ENCODE data around the gene TBC1D16. TPM values are rescaled to one million over a fixed set of nuclear protein-coding genes. Genes with fewer than 3 reads are reported as not detected.
"Not testable (repeated sequence)": the region's sequence is repeated elsewhere in the genome, so short reads cannot be mapped to it uniquely, and the experiment has no call there.

Gene TBC1D16
- total RNA-seq, 6 experiments from 2014 or later = 5.8 to 21.0 (median 14.4) TPM

DNA sequence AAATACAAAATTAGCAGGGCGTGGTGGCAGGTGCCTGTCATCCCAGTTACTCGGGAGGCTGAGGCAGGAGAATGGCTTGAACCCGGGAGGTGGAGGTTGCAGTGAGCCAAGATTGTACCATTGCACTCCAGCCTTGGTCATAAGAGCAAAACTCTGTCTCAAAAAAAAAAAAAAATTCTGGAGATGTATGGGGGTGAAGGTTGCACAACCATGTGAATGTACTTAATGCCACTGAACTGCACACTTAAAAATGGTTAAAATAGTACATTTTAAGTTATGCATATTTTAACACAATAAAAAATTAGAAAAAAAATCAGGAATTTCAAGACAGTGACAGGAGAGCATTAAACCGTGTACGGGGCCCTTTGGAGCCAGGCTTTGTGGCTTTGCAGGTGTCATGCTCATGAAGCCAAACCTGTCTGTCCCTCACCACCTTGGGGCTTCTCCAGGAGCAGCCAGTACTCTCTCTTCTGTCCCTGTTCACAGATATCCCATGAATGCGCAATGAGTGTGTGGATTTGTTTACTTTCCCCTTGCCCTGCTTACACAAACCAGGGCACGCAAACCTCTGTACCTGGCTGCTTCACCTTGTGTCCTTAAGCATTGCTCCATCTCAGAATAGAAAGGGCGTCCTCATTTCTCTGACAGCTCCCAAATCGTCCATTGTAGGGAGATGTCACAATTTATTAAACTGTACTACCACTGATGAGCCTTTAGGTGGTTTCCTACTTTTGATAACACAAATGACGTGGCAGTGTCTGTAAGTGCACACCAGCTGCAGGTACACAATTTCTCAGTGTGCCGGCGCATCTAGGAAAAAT is 138.2 kb downstream of the TBC1D16 start:
- no peaks in the 10 kb centered on the region for H3K9me3 ChIP-seq
- ATAC-seq (peak; percentile 92 to 96 (median 93)), DNase-seq (peak in 2 of 3 donors; percentile 70 to 86)
- H3K27me3 ChIP-seq = no peaks in the 10 kb centered on the region
- TF ChIP-seq, protein P1, sequence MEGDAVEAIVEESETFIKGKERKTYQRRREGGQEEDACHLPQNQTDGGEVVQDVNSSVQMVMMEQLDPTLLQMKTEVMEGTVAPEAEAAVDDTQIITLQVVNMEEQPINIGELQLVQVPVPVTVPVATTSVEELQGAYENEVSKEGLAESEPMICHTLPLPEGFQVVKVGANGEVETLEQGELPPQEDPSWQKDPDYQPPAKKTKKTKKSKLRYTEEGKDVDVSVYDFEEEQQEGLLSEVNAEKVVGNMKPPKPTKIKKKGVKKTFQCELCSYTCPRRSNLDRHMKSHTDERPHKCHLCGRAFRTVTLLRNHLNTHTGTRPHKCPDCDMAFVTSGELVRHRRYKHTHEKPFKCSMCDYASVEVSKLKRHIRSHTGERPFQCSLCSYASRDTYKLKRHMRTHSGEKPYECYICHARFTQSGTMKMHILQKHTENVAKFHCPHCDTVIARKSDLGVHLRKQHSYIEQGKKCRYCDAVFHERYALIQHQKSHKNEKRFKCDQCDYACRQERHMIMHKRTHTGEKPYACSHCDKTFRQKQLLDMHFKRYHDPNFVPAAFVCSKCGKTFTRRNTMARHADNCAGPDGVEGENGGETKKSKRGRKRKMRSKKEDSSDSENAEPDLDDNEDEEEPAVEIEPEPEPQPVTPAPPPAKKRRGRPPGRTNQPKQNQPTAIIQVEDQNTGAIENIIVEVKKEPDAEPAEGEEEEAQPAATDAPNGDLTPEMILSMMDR (IDR thresholded peaks at IDR 0.05) = peak in 1 of 4 donors; percentile 26
- no peak for TF ChIP-seq POLR2A (IDR thresholded peaks at IDR 0.05)
- peaks cover 0 to 14% (median 0%) of the 10 kb centered on the region in 4 donors for H3K4me1 ChIP-seq
- no peak overlapping the region for H3K4me3 ChIP-seq
- 42% methylated on average over 12 of the region's 12 CpGs for WGBS (ENCODE audit: insufficient coverage, low coverage, low lambda C conversion rate, missing lambda C conversion rate)
- H3K27ac ChIP-seq = peak overlapping the region in 2 of 3 donors; percentile 16 to 42
- intact Hi-C loops (cut with DNase I) = no loop called here
- no peaks in the 10 kb centered on the region for H3K36me3 ChIP-seq

DNA sequence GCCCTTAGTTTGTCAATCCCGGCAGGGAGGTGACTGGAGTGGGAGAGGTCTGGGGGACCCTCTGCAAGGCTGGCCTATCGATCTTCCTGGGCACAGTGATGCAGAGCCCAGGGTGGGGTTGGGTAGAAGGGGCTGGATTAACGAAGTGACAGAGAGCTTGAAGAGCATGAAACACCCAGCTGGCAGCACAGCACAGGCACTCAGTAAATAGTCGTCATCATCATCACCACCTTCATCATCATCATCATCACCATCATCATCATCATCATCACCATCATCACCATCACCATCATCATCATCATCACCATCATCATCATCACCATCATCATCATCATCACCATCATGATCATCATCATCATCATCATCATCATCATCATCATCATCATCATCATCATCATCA is 142.2 kb downstream of the TBC1D16 start:
- H3K9me3 ChIP-seq; H3K27ac ChIP-seq; intact Hi-C loops (cut with DNase I); ATAC-seq; DNase-seq; H3K36me3 ChIP-seq; H3K27me3 ChIP-seq; H3K4me3 ChIP-seq: not testable (repeated sequence)
- peaks cover 0 to 14% (median 0%) of the 10 kb centered on the region in 4 donors for H3K4me1 ChIP-seq
- WGBS (ENCODE audit: insufficient coverage, low coverage, low lambda C conversion rate, missing lambda C conversion rate) = 65% methylated on average over 2 of the region's 4 CpGs

DNA sequence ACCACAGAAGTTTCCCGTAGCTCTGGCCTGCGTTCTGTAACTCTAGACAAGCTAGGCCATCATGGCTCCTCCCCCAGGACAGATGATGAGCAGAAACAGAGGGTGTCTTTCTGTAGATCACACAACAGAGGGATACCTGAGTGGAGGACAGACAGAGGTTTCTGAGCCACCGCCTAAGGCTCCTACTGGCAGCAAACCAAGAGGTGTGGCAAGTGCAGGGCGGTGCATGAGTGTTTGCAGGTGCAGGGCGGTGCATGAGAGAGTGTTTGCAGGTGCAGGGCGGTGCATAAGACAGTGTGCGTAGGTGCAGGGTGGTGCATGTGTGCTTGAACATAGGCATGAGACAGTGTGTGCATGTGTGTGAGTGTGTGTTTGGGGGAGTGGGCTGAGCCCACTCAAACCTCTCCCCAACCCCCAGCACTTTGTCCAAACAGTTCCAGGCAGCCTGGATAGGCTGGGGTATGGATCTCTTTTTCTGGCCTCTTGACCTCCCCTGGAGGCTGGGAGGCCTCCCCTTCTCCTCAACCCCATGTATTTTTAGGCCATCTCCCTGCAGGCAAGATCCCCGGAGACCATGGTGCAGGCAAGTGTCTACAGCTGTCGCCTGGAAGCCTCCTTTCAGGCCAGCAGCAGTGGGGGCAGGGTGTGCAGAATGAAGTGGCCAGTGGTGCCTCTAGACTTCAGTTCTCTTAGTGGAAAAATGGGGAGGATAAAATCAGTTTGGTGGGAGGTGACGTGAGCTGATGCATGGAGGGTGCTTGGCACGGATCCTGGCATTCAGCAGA is 143.0 kb downstream of the TBC1D16 start:
- Histone ChIP-seq H3K9me3 (no peaks in the 10 kb centered on the region), H3K36me3 (no peaks in the 10 kb centered on the region), H3K27ac (no peak overlapping the region), H3K27me3 (no peaks in the 10 kb centered on the region), H3K4me1 (peaks cover 0 to 6% (median 0%) of the 10 kb centered on the region in 4 donors), H3K4me3 (no peak overlapping the region)
- TF ChIP-seq, protein P1 (IDR thresholded peaks at IDR 0.05) = no peak
- no peak for TF ChIP-seq POLR2A (IDR thresholded peaks at IDR 0.05)
- DNase-seq = no peak
- intact Hi-C loops (cut with DNase I) = no loop called here
- 73% methylated on average over 4 of the region's 11 CpGs for WGBS (ENCODE audit: insufficient coverage, low coverage, low lambda C conversion rate, missing lambda C conversion rate)
- no peak for ATAC-seq

DNA sequence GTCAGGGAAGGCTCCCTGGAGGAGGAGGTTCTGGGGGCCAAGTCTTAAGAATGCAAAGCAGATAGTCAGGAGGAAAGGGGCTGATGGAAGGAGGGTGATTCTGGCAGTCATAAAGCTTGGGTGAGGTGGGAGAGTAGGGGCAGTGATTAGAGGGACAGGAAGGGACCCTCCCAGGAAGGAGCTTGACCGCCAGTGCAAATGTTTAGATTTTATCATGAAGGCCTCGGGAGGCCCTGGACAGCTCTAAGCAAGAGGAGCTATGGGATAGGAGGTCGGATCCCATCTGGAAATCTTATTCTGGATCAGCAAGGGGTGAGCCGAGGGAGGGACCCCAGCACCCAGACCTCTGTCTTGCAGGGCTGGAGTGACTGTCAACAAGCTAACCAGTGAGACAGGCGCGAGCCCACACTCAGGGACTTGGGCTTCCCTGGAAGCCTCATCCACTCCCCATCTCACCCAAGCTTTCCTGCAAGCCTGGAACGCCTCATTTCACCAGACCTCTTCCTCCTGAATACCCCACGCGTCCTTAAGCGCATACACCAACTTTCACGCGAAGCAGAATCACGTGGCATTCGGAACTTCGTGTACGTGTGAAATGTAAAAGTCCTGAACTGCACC is 144.4 kb downstream of the TBC1D16 start:
- H3K27me3 ChIP-seq = no peaks in the 10 kb centered on the region
- H3K9me3 ChIP-seq = no peaks in the 10 kb centered on the region
- ATAC-seq (no peak), DNase-seq (peak in 1 of 3 donors; percentile 20)
- intact Hi-C loops (cut with DNase I) = no loop called here
- no peaks in the 10 kb centered on the region for H3K4me1 ChIP-seq
- H3K4me3 ChIP-seq = no peak overlapping the region
- H3K27ac ChIP-seq = no peak overlapping the region
- no peaks in the 10 kb centered on the region for H3K36me3 ChIP-seq
- no peak for TF ChIP-seq POLR2A (IDR thresholded peaks at IDR 0.05)
- TF ChIP-seq, protein P1 (IDR thresholded peaks at IDR 0.05) = no peak
- 79% methylated on average over 11 of the region's 16 CpGs for WGBS (ENCODE audit: insufficient coverage, low coverage, low lambda C conversion rate, missing lambda C conversion rate)

Measured in right lobe of liver (tissue), 6 donors.